AG09319 (cell line): ENCODE data around the gene SDHAF2.

Source experiments
- DNase-seq: peaks from one replicate; pipeline ENCODE4 v3.0.0-alpha.2; 2010; ENCODE audit warnings: low read depth; ENCODE audit errors: extremely low read depth
- CTCF ChIP-seq: IDR thresholded peaks from 2 replicates; pipeline ENCODE4 v1.5.1; 2011; ENCODE audit warnings: low read depth, mild to moderate bottlenecking, inconsistent platforms, low read length, moderate library complexity

The SDHAF2 gene

DNA sequence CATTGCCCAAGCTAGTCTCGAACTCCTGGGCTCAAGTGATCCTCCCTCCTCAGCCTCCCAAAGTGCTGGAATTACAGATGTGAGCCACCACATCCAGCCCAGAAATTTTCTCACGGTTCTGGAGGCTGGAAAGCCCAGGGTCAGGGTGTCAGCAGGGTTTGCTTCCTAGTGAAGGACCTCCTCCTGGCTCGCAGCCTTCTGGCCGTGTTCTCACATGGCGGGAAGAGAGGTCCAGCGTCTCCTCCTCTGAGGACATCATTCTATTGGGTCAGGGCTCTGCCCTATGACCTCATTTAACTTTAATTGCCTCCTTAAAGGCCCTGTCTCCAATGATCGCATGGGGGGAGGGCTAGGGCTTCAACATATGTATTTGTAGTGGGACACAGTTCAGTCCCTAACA is 38.1 kb downstream of the SDHAF2 start:
- DNase-seq: no peak
- no peak for TF ChIP-seq CTCF

DNA sequence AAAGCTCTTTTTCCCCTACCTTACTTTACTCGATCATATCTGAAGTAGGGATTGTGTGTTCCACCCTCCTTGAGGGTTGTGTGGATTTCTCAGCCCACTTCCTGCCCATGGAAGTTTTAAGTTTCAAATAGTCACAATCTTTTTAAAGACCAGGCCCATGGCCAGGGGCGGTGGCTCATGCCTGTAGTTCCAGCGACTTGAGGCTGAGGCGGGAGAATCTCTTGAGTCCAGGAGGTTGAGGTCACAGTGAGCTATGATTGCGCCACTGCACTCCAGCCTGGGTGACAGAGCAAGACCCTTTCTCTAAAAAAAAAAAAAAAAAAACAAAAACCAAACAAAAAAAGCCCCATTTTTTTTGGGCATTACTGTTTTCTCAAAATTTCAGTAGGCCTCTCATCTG is 42.4 kb downstream of the SDHAF2 start:
- no peak for DNase-seq
- no peak for TF ChIP-seq CTCF

DNA sequence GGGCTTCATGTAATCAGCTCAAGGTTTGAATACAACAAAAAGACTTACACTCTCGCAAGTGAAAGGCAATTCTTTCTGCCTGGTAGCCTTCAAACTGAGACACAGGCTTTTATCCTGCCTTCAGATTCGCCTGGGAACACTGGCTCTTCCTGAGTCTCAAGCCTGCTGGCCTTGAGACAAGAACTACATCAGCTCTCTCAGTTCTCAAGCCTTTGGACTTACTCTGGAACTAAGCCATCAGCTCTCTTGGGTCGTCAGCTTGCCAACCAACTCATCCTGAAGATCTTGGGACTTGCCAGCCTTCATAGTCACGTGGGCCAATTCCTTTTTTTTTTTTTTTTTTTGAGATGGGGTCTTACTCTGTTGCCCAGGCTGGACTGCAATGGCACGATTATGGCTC is 42.9 kb downstream of the SDHAF2 start:
- no peak for TF ChIP-seq CTCF
- no peak for DNase-seq

GRCh38 chr11:61473370-61474012 is 43.6 kb downstream of the SDHAF2 start:
- no peak for DNase-seq
- no peak for TF ChIP-seq CTCF

DNA sequence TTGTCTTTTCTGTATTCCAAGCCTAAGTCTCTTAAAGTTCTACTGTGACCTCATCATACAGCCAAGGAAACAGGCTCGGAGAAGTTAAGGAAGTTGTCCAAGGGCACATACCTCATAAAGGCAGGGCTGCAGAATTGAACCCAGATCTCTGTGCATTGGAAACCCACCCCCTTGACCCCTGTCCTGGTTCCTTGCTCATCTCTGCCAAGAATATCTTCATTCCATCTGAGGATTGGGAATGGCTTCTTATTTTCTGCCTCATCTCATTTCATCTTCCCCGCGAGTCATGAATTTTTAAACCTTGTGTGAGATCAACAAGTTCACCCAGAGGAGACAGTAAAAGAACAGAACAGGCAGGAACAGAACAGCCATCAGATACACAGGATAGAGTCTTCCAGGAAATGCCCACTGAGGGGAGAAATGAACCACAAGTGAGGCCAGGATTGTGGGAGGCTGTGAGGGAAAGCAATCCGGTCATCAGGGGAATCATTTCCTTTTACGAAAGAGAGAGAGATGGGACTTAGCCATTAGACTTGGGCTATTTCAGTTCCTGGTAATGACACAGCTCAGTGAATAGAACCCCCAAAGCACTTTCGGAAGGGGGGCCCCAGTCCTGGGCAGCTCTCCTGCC is 44.2 kb downstream of the SDHAF2 start:
- TF ChIP-seq CTCF: no peak
- DNase-seq: no peak

GRCh38 chr11:61475433-61475832 is 45.5 kb downstream of the SDHAF2 start:
- no peak for DNase-seq
- no peak for TF ChIP-seq CTCF

DNA sequence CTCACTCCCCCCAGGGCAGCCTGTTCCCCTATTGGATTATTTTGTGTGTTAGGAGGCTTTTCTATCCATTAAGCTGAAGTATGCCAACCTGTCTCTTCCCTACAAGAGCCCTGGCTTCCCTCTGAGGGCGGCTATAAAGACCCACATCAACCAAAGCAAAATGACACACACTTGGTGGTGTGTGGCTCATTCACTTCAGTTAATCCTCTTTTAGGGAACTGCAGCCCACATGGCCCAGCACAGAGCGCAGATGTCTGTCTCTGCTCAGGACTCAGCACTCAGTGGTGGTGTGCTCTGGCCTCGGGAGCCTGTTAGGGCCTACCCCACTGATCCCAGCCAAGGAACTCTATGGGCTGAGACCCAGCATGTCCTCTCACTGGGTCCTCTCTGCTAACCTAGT is 46.4 kb downstream of the SDHAF2 start:
- TF ChIP-seq CTCF: no peak

More for the DNA sequence above, 46.4 kb downstream of the SDHAF2 start:
- DNase-seq: no peak
